ENCODE results near the gene ADAMTS6. TPM values are rescaled to one million over a fixed set of nuclear protein-coding genes. Genes with fewer than 3 reads are reported as not detected.

ADAMTS6 gene
- total RNA-seq, 4 donors from 2014 or later = 0.34 to 2.8 (median 2.0) TPM

DNA sequence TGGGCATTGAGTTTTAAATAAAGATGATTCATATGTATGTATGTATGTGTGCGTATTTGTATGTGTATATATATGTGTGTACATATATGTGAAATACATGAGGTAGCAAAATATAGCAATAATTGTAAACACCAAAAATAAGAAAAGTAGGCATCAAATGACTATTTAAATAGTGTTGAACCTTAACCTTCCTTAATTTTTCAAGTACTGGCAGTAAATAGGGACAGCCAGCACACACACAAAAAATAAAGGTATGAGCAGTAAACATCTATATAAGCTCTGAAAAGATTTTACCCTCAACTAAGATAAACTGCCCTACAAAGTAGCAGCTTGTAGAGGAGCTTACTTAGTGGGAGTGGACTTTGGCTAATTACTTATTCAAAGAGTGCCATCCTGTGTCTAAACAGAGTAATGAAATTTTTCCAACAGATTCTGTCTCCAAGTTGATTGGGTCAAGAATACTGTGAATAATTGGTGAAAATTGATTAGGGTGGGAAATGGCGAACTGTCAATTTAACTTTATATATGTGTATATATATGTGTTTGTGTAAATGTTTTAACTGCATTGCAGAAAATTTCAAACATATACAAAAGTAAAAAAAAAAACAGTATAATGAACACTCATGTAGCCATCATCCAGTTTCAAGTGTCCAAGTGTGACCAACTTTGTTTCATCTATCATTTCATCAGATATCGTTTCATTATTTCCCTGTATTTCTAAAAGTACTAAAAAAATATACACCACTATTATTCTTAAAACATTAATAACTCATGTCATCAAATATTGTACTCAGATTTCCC lies 2.0 kb upstream of the ADAMTS6 start:
- Histone ChIP-seq H3K4me1 (peaks cover 29% of the 10 kb centered on the region), H3K9me3 (no peaks in the 10 kb centered on the region), H3K36me3 (no peaks in the 10 kb centered on the region), H3K27me3 (no peaks in the 10 kb centered on the region), H3K27ac (peak overlapping the region; percentile 80), H3K4me3 (peak overlapping the region; percentile 58)
- no peak for DNase-seq (ENCODE audit: low spot score in 2 of 2)
- 28% methylated on average over 3 of the region's 3 CpGs for WGBS
- no peak for TF ChIP-seq EP300 (IDR thresholded peaks at IDR 0.05)
- TF ChIP-seq, protein P1, sequence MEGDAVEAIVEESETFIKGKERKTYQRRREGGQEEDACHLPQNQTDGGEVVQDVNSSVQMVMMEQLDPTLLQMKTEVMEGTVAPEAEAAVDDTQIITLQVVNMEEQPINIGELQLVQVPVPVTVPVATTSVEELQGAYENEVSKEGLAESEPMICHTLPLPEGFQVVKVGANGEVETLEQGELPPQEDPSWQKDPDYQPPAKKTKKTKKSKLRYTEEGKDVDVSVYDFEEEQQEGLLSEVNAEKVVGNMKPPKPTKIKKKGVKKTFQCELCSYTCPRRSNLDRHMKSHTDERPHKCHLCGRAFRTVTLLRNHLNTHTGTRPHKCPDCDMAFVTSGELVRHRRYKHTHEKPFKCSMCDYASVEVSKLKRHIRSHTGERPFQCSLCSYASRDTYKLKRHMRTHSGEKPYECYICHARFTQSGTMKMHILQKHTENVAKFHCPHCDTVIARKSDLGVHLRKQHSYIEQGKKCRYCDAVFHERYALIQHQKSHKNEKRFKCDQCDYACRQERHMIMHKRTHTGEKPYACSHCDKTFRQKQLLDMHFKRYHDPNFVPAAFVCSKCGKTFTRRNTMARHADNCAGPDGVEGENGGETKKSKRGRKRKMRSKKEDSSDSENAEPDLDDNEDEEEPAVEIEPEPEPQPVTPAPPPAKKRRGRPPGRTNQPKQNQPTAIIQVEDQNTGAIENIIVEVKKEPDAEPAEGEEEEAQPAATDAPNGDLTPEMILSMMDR (IDR thresholded peaks at IDR 0.05) = peak; percentile 32 to 46

DNA sequence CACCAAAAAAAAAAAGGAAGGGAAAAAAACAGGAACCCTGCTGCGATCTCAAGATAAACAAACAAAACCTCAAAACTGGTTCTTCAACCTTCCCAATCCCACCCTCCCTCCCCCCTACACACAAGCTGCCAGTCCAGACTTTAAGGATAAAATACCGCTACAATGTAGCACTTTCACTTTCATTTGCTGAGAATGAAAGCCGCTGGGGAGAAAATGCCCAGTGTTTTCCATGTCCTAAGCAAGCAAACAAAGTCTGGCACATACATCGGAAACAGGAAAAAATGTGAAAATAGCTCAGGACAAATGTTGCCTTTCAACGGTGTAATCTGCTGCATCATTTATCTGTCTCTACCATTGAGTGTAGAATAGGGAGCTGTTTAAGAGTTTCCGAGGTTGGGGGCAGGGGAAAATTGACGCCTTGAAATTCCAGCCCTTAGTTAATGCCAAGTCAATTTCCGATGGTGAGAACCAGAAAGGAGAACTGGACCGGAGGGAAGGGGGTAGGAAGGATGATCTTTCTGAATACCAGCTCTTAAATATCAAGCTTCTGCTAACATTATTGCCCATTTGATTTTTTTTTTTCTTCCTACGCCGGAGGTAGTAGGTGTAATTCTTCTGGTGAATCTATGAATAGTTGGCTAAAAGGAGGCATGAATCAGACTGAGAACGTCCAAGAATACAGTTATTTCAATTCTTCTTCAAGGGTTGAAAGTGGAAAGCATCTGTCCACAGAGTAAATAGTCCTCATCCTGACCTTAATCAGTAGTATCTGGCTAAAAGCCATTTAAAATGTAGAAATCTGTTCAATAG lies 1.2 kb upstream of the ADAMTS6 start:
- TF ChIP-seq, protein P1 (IDR thresholded peaks at IDR 0.05) = no peak
- TF ChIP-seq POLR2A (IDR thresholded peaks at IDR 0.05) (no peak), EP300 (IDR thresholded peaks at IDR 0.05) (no peak), POLR2AphosphoS5 (IDR thresholded peaks at IDR 0.05) (no peak)
- H3K36me3 ChIP-seq = no peaks in the 10 kb centered on the region
- 0% methylated on average over 12 of the region's 12 CpGs for WGBS
- no peaks in the 10 kb centered on the region for H3K27me3 ChIP-seq
- peak overlapping the region; percentile 58 for H3K4me3 ChIP-seq
- DNase-seq (ENCODE audit: low spot score in 2 of 2) = no peak
- peak overlapping the region; percentile 80 for H3K27ac ChIP-seq
- H3K4me1 ChIP-seq = peaks cover 29% of the 10 kb centered on the region
- no peaks in the 10 kb centered on the region for H3K9me3 ChIP-seq

- under 1% methylated on average over 6 of the region's 6 CpGs for WGBS
- Histone ChIP-seq H3K4me1 (peaks cover 29% of the 10 kb centered on the region), H3K4me3 (peak overlapping the region; percentile 58), H3K27ac (peak overlapping the region; percentile 80), H3K36me3 (no peaks in the 10 kb centered on the region), H3K27me3 (no peaks in the 10 kb centered on the region), H3K9me3 (no peaks in the 10 kb centered on the region)
- DNase-seq (ENCODE audit: low spot score in 2 of 2) = no peak
- TF ChIP-seq POLR2AphosphoS5 (IDR thresholded peaks at IDR 0.05) = no peak
- TF ChIP-seq EP300 (IDR thresholded peaks at IDR 0.05) = no peak
- TF ChIP-seq POLR2A (IDR thresholded peaks at IDR 0.05) = no peak
- TF ChIP-seq, protein P1 (IDR thresholded peaks at IDR 0.05) = no peak
These were observed 596 bp upstream of the ADAMTS6 start for GRCh38 chr5:65482296-65482735.

DNA sequence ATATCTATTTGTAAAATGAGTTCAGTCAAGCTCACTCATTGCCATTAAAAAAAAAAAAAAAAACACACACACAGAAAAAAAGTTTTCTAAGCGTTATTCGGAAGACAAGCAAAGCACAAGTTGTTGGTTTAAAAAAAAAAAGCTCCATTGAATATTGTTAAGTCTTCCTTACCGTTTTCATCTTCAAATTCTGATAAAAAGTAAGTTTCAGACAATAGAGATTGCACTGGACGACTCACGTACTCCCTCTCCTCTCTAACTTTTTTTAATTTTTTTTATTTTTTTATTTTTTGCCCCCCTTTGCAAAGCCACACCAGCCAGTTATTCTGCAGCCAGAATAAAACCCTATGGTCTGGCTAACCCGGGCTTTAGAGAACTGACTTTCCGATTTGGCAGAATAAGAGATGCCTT lies 544 bp downstream of the ADAMTS6 start:
- TF ChIP-seq POLR2A (IDR thresholded peaks at IDR 0.05) = no peak
- TF ChIP-seq EP300 (IDR thresholded peaks at IDR 0.05) = no peak
- TF ChIP-seq, protein P1 (IDR thresholded peaks at IDR 0.05) = no peak
- no peak for TF ChIP-seq POLR2AphosphoS5 (IDR thresholded peaks at IDR 0.05)
- H3K4me3 ChIP-seq = peak overlapping the region; percentile 58
- H3K4me1 ChIP-seq = peaks cover 29% of the 10 kb centered on the region
- WGBS = 0% methylated on average over 7 of the region's 7 CpGs
- H3K27ac ChIP-seq = peak overlapping the region; percentile 80
- no peak for DNase-seq (ENCODE audit: low spot score in 2 of 2)
- no peaks in the 10 kb centered on the region for H3K27me3 ChIP-seq
- H3K9me3 ChIP-seq = no peaks in the 10 kb centered on the region
- no peaks in the 10 kb centered on the region for H3K36me3 ChIP-seq

DNA sequence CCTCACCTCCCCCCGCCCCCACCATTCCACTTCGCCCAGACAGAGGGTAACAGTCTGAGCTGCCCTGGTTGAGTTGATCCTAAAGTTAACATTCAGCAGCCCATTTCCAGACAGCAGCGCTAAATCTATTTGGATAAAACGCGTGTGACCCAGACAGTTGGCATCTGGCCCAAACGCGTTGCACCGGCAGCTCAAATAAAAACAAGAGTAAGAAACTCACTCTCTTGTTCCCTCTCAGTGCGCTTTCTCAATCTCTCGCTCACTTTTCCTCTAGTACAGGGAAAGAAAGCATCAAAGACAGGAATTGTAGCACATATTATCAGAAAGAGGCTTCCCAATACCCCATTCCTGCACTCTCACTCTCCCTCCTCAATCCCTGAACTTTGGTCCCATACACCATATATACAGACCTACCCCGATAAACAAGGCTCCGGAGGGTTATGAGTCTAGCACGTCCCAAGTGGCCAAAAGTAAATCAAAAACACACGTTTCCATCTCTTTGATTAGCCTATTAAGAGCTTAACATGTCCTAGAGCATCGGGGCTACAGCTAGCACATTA lies 1.3 kb downstream of the ADAMTS6 start:
- no peaks in the 10 kb centered on the region for H3K27me3 ChIP-seq
- no peak overlapping the region for H3K27ac ChIP-seq
- H3K36me3 ChIP-seq = no peaks in the 10 kb centered on the region
- peak; percentile 79 to 83 for DNase-seq (ENCODE audit: low spot score in 2 of 2)
- TF ChIP-seq EP300 (IDR thresholded peaks at IDR 0.05) (no peak), POLR2A (IDR thresholded peaks at IDR 0.05) (no peak), POLR2AphosphoS5 (IDR thresholded peaks at IDR 0.05) (no peak)
- TF ChIP-seq, protein P1 (IDR thresholded peaks at IDR 0.05) = no peak
- H3K4me3 ChIP-seq = peak overlapping the region; percentile 58
- peaks cover 29% of the 10 kb centered on the region for H3K4me1 ChIP-seq
- WGBS = 2% methylated on average over 15 of the region's 15 CpGs
- no peaks in the 10 kb centered on the region for H3K9me3 ChIP-seq

All from suprapubic skin (tissue), 4 donors.